Transverse colon (tissue), 4 donors: ENCODE data around the gene FOXP1. TPM values are rescaled to one million over a fixed set of nuclear protein-coding genes. Genes with fewer than 3 reads are reported as not detected.

Source experiments
- DNase-seq: peaks from one replicate; pipeline ENCODE4 v3.0.0-alpha.2; 2019
- H3K27ac ChIP-seq, 4 donors: fragments of 200-600 bp; sonication (generic); 2 replicates each; pipeline ENCODE4 v1.5.1; 2016 to 2018; ENCODE audit warnings: inconsistent platforms in 4 of 4
- H3K27me3 ChIP-seq: fragments of 200-600 bp; sonication (generic); 2 replicates; pipeline ENCODE4 v1.5.1; 2017; ENCODE audit warnings: inconsistent platforms
- H3K36me3 ChIP-seq, 4 donors: fragments of 200-600 bp; sonication (generic); 2 replicates each; pipeline ENCODE4 v1.5.1; 2017 to 2019; ENCODE audit warnings: inconsistent platforms in 4 of 4
- H3K4me1 ChIP-seq, 4 donors: fragments of 200-600 bp; sonication (generic); 2 replicates each; pipeline ENCODE4 v1.5.1; 2017 to 2020; ENCODE audit warnings: inconsistent platforms in 4 of 4
- H3K4me3 ChIP-seq, 4 donors: fragments of 200-600 bp; sonication (generic); 1 replicate in 1 of 4; 2 replicates in 3 of 4; pipeline versions ENCODE4 v1.5.1 to v1.6.1; 2017 to 2019; ENCODE audit warnings: inconsistent platforms in 4 of 4
- H3K9me3 ChIP-seq, 2 donors: fragments of 200-600 bp; sonication (generic); 2 replicates each; pipeline ENCODE4 v1.5.1; 2017 to 2019; ENCODE audit warnings: inconsistent platforms in 2 of 2
- CTCF ChIP-seq, 5 experiments: fragments of 200-600 bp in 3 of 5; fragments of 450-650 bp in 2 of 5; sonication (generic) in 3 of 5; IDR thresholded peaks; 1 replicate in 2 of 5; 2 replicates in 3 of 5; pipeline ENCODE4 v1.5.1; 2016 to 2017; ENCODE audit warnings: antibody characterized with exemption in 5 of 5, inconsistent platforms in 3 of 5, mild to moderate bottlenecking in 2 of 5, moderate library complexity in 1 of 5
- EP300 ChIP-seq: sonication (generic); formaldehyde crosslinking; IDR thresholded peaks from one replicate; pipeline ENCODE4 v1.6.1; 2017; ENCODE audit warnings: antibody characterized with exemption, low read depth
- POLR2A ChIP-seq: fragments of 450-650 bp; IDR thresholded peaks from one replicate; pipeline ENCODE4 v1.6.1; 2016; ENCODE audit warnings: antibody characterized with exemption, mild to moderate bottlenecking, moderate library complexity
- POLR2AphosphoS5 ChIP-seq, 3 donors: sonication (generic); formaldehyde crosslinking; IDR thresholded peaks; one replicate each; pipeline ENCODE4 v1.6.1; 2016; ENCODE audit warnings: antibody characterized with exemption in 3 of 3
- WGBS, 2 donors: methylation state at CpG; one replicate each; pipeline ENCODE4 v1.1.5; 2018; ENCODE audit warnings: low coverage in 1 of 2; 5-methylcytosine and 5-hydroxymethylcytosine counted together
- in situ Hi-C, 4 donors: fragments of 200-750 bp; cut with MboI; loops; one replicate each; pipeline versions ENCODE4 v1.15.0 to v1.15.1; 2017; ENCODE audit warnings: low sequenced_read_pairs in 3 of 4, low pct_ligation_motif_present in 1 of 4, low pct_unique_long_range_greater_than_20kb in 1 of 4
- intact Hi-C: fragments of 100-400 bp; cut with DNase I; formaldehyde crosslinking; loops from one replicate; pipeline ENCODE4 v1.15.1; 2023; ENCODE audit warnings: low total_unique reads
- total RNA-seq, 4 donors: library from RNA; depleted of rRNA; stranded (reverse); fragments of >200 nt; gene quantifications; one replicate each; pipeline ENCODE4 v1.1.0, GENCODE V29; 2016

Gene FOXP1
- total RNA-seq = 100 to 1,000 TPM; 102 to 260 (median 150) TPM

- WGBS, 2 donors = 1 to 3% methylated on average over 6 to 55 of the region's 75 CpGs
- peak within 1 kb of the TSS; percentile 66 to 87 (median 70) for H3K4me3 ChIP-seq
- in situ Hi-C loops (loop anchor here in 2 of 4 donors (10.0 to 25.0 kb wide), 6 partner anchors 271 to 871 kb away; no protein-coding TSS in a partner anchor), intact Hi-C loops (loop anchor here (5.0 to 10.0 kb wide), 4 partner anchors 271 to 1039 kb away; no protein-coding TSS in a partner anchor)
- peak; percentile 83 for DNase-seq
- TF ChIP-seq POLR2AphosphoS5 (IDR thresholded peaks at IDR 0.05) = peak; percentile 64 to 87 (median 84)
- TF ChIP-seq EP300 = no peak
- peak; percentile 63 for TF ChIP-seq POLR2A
- no peaks in the 10 kb centered on the region for H3K36me3 ChIP-seq
- H3K9me3 ChIP-seq = no peaks in the 10 kb centered on the region
- H3K27ac ChIP-seq = peak within 1 kb of the TSS; percentile 97 to 100 (median 98)
- H3K4me1 ChIP-seq = peaks cover 3 to 42% (median 17%) of the 10 kb centered on the region in 4 donors
- no peaks in the 10 kb centered on the region for H3K27me3 ChIP-seq
These were observed at the start of gene FOXP1 for GRCh38 chr3:71583566-71584393. Gene FOXP1, minus strand, starts transcription at chr3:71583728. Its CDS starts 385,347 bp downstream, at chr3:71198381.

DNA sequence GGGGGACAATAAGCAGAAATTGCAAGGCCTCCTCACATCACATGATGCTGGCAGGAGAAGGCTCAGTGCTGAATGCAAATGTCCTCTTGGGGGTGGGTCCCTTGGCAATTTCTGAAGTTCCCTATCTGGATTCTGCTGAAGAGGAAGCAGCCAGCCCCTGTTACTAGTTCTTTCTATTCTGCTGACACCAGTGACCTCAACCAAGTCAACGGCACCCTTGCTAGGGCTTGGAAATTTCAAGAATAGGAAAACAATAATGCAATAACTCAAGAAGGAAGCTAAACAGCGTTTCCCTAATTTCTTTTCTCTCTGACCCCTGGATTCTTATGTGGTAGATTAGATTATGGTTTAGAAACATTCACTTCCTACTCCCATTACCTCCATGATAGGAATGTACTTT is 46.2 kb upstream of the FOXP1 start:
- in situ Hi-C loops = loop anchor here in 1 of 4 donors (25.0 kb wide), 1 partner anchor 1067 kb away; no protein-coding TSS in a partner anchor
- intact Hi-C loops = no loop called here
- no peak overlapping the region for H3K4me3 ChIP-seq
- TF ChIP-seq POLR2A (no peak), EP300 (no peak), CTCF (IDR thresholded peaks at IDR 0.05) (no peak), POLR2AphosphoS5 (IDR thresholded peaks at IDR 0.05) (no peak)
- no peaks in the 10 kb centered on the region for H3K27me3 ChIP-seq
- no peak for DNase-seq
- no peaks in the 10 kb centered on the region for H3K36me3 ChIP-seq
- peak overlapping the region in 1 of 4 donors; percentile 12 for H3K27ac ChIP-seq
- H3K4me1 ChIP-seq = peaks cover 0 to 12% (median 0%) of the 10 kb centered on the region in 4 donors
- no peaks in the 10 kb centered on the region for H3K9me3 ChIP-seq
- WGBS, 2 donors = 44 to 57% methylated on average over 1 to 2 of the region's 2 CpGs

GRCh38 chr3:71629289-71629688 is 45.8 kb upstream of the FOXP1 start:
- in situ Hi-C loops = loop anchor here in 1 of 4 donors (25.0 kb wide), 1 partner anchor 1067 kb away; no protein-coding TSS in a partner anchor
- no peaks in the 10 kb centered on the region for H3K27me3 ChIP-seq
- 26 to 41% methylated on average over 8 of the region's 8 CpGs for WGBS, 2 donors
- peaks cover 0 to 12% (median 0%) of the 10 kb centered on the region in 4 donors for H3K4me1 ChIP-seq
- intact Hi-C loops = no loop called here
- H3K9me3 ChIP-seq = no peaks in the 10 kb centered on the region
- H3K36me3 ChIP-seq = no peaks in the 10 kb centered on the region
- TF ChIP-seq EP300 (no peak), POLR2A (no peak), POLR2AphosphoS5 (IDR thresholded peaks at IDR 0.05) (no peak), CTCF (IDR thresholded peaks at IDR 0.05) (no peak)
- peak overlapping the region in 1 of 4 donors; percentile 12 for H3K27ac ChIP-seq
- no peak for DNase-seq
- no peak overlapping the region for H3K4me3 ChIP-seq

DNA sequence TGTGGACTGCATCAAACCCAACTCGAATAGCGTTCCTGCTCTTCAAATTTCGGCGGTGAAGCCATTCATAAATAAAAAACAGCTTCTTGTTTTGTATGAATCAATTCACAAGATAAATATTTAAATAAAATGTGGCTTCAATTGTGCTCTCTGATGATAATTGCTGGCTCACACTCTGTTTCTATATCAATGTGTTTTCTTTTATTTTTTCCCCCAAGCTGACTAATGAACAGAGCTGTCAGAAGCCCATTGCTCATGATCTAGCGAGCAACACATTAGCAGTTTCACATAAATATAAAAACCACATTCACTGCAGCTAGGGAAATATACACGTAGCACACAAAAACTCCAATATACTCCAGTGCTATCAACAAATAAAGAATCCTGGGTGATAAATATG is 45.0 kb upstream of the FOXP1 start:
- intact Hi-C loops = no loop called here
- H3K36me3 ChIP-seq = no peaks in the 10 kb centered on the region
- H3K27ac ChIP-seq = no peak overlapping the region
- H3K4me3 ChIP-seq = no peak overlapping the region
- peaks cover 0 to 12% (median 0%) of the 10 kb centered on the region in 4 donors for H3K4me1 ChIP-seq
- no peak for TF ChIP-seq POLR2AphosphoS5 (IDR thresholded peaks at IDR 0.05)
- no peak for TF ChIP-seq POLR2A
- no peak for TF ChIP-seq CTCF (IDR thresholded peaks at IDR 0.05)
- no peak for TF ChIP-seq EP300
- no peaks in the 10 kb centered on the region for H3K9me3 ChIP-seq
- in situ Hi-C loops = loop anchor here in 1 of 4 donors (25.0 kb wide), 1 partner anchor 1066 kb away; no protein-coding TSS in a partner anchor
- no peak for DNase-seq
- WGBS, 2 donors = 72 to 76% methylated on average over 6 of the region's 6 CpGs
- H3K27me3 ChIP-seq = no peaks in the 10 kb centered on the region
